AG10803 (cell line): ENCODE results near the gene CTIF.

Experiments used
- DNase-seq: peaks from one replicate; pipeline ENCODE4 v3.0.0; 2010; ENCODE audit warnings: low read depth
- H3K4me3 ChIP-seq: 2 replicates; pipeline ENCODE4 v1.5.1; 2011; ENCODE audit warnings: mild to moderate bottlenecking, low read length, control low read depth
- TF ChIP-seq, protein P1 (sequence below): conservative IDR thresholded peaks from 2 replicates; pipeline ENCODE4 v1.5.1; 2011; ENCODE audit warnings: mild to moderate bottlenecking, low read length, control low read depth, inconsistent platforms

The CTIF gene

GRCh38 chr18:48897531-48897930 is 358.7 kb downstream of the CTIF start:
- no peak overlapping the region for H3K4me3 ChIP-seq
- TF ChIP-seq, protein P1, sequence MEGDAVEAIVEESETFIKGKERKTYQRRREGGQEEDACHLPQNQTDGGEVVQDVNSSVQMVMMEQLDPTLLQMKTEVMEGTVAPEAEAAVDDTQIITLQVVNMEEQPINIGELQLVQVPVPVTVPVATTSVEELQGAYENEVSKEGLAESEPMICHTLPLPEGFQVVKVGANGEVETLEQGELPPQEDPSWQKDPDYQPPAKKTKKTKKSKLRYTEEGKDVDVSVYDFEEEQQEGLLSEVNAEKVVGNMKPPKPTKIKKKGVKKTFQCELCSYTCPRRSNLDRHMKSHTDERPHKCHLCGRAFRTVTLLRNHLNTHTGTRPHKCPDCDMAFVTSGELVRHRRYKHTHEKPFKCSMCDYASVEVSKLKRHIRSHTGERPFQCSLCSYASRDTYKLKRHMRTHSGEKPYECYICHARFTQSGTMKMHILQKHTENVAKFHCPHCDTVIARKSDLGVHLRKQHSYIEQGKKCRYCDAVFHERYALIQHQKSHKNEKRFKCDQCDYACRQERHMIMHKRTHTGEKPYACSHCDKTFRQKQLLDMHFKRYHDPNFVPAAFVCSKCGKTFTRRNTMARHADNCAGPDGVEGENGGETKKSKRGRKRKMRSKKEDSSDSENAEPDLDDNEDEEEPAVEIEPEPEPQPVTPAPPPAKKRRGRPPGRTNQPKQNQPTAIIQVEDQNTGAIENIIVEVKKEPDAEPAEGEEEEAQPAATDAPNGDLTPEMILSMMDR = no peak
- peak; percentile 45 for DNase-seq

DNA sequence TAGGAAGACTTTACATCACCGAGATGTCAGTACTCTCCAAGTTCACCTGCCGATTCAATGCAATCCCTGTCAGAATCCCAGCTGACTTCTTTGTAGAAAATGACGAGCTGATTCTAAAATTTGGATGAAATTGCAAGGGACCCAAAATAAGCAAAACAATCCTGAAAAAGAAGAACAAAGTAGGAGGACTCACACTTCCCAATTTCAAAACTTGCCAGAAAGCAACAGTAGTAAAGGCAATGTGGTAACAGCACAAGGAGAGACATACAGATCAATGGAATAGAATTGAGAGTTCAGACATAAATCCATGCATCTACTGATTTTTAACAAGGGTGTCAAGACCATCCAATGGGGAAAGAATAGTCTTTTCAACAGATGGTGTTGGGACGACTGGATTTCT is 359.7 kb downstream of the CTIF start:
- no peak overlapping the region for H3K4me3 ChIP-seq
- TF ChIP-seq, protein P1 = no peak
- no peak for DNase-seq

GRCh38 chr18:48899558-48900174 is 360.8 kb downstream of the CTIF start:
- no peak for DNase-seq
- H3K4me3 ChIP-seq = no peak overlapping the region
- TF ChIP-seq, protein P1 = no peak

- TF ChIP-seq, protein P1 = no peak
- no peak for DNase-seq
- no peak overlapping the region for H3K4me3 ChIP-seq
Observed at GRCh38 chr18:48900469-48900868, 361.6 kb downstream of the CTIF start.

GRCh38 chr18:48901145-48902022 is 362.6 kb downstream of the CTIF start:
- H3K4me3 ChIP-seq = no peak overlapping the region
- TF ChIP-seq, protein P1 = no peak
- DNase-seq = no peak

GRCh38 chr18:48902023-48902855 is 363.4 kb downstream of the CTIF start:
- H3K4me3 ChIP-seq = no peak overlapping the region
- peak; percentile 90 for DNase-seq
- TF ChIP-seq, protein P1 = no peak
